HG03095 (cell line): ENCODE results near the gene MYO7A.
"Not testable (repeated sequence)": the region's sequence is repeated elsewhere in the genome, so short reads cannot be mapped to it uniquely, and the experiment has no call there.

Experiments used
- ATAC-seq: cut with Tn5 transposase; IDR thresholded peaks from one replicate; pipeline ENCODE4 v1.9.1; 2021; ENCODE audit warnings: moderate library complexity; ENCODE audit not compliant: unreplicated experiment

MYO7A gene

GRCh38 chr11:77092382-77092781, 35.7 kb upstream of the MYO7A start:
- ATAC-seq: no peak

- no peak for ATAC-seq
Observed at GRCh38 chr11:77093056-77093891, 34.8 kb upstream of the MYO7A start.

- no peak for ATAC-seq
Observed at GRCh38 chr11:77093987-77094840, 33.8 kb upstream of the MYO7A start.

- ATAC-seq: no peak
Observed at GRCh38 chr11:77094841-77095365, 33.1 kb upstream of the MYO7A start.

- no peak for ATAC-seq
Observed at GRCh38 chr11:77095551-77096490, 32.2 kb upstream of the MYO7A start.

GRCh38 chr11:77096591-77097019, 31.4 kb upstream of the MYO7A start:
- ATAC-seq: no peak

- ATAC-seq: not testable (repeated sequence)
Observed at GRCh38 chr11:77097180-77097579, 30.9 kb upstream of the MYO7A start.

GRCh38 chr11:77100166-77101042, 27.6 kb upstream of the MYO7A start:
- no peak for ATAC-seq

- ATAC-seq: no peak
Observed at GRCh38 chr11:77101043-77101537, 27.0 kb upstream of the MYO7A start.

GRCh38 chr11:77102246-77103210, 25.5 kb upstream of the MYO7A start, which contains the start of gene OMP:
OMP (plus strand) TSS chr11:77102840; CDS start chr11:77102840, 0 bp downstream.
- no peak for ATAC-seq

GRCh38 chr11:77103319-77103718, 24.7 kb upstream of the MYO7A start:
- ATAC-seq: no peak

GRCh38 chr11:77104727-77105126, 23.3 kb upstream of the MYO7A start:
- ATAC-seq: no peak

- no peak for ATAC-seq
Observed at GRCh38 chr11:77106321-77106720, 21.7 kb upstream of the MYO7A start.

- no peak for ATAC-seq
Observed at GRCh38 chr11:77106759-77107158, 21.3 kb upstream of the MYO7A start.

- no peak for ATAC-seq
Observed at GRCh38 chr11:77107950-77108349, 20.1 kb upstream of the MYO7A start.

GRCh38 chr11:77108436-77108835, 19.6 kb upstream of the MYO7A start:
- ATAC-seq: no peak

- ATAC-seq: no peak
Observed at GRCh38 chr11:77109236-77110019, 18.6 kb upstream of the MYO7A start.
